ENCODE measurements around the gene CIB1. TPM values are rescaled to one million over a fixed set of nuclear protein-coding genes. Genes with fewer than 3 reads are reported as not detected.

The CIB1 gene
- total RNA-seq, 1 experiment from 2014 or later: 113 TPM

DNA sequence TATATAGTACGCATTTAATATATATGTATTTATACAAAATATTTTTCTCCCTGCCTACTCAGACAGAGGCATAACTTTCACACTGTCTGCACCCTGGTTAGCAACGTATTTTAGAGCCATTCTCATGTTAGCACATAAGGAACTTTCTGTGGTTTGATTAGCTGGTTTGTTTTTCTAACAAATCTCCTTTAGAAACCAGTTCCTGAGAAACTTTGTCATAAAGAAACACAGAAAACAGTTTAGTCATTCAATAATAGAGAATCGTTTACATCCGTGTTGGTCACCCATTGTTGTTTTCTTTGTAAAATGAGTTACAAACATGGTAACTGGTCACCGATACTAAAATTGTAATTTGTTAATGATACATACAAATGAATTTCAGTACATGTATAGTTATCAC, 25.8 kb upstream of the CIB1 start:
- Histone ChIP-seq H3K9me2 (ENCODE audit: insufficient read depth) (no peaks in the 10 kb centered on the region), H4K20me1 (ENCODE audit: insufficient read depth) (no peaks in the 10 kb centered on the region), H3K27me3 (ENCODE audit: insufficient read depth, low read depth) (no peaks in the 10 kb centered on the region), H3K36me3 (ENCODE audit: low read depth) (no peaks in the 10 kb centered on the region), H3K4me1 (replicated peaks; ENCODE audit: insufficient read depth) (peaks cover 31% of the 10 kb centered on the region), H3K4me2 (no peak overlapping the region), H3K9me3 (ENCODE audit: insufficient read depth, low read depth) (no peaks in the 10 kb centered on the region), H3K27ac (no peak overlapping the region), H2AFZ (no peak overlapping the region), H3K79me2 (ENCODE audit: low read depth) (peaks cover 20% of the 10 kb centered on the region; the same call in 1 of the 2 replicates), H3F3A (ENCODE audit: insufficient read depth, low read depth) (peaks cover 8% of the 10 kb centered on the region; the same call in 1 of the 2 replicates), H3K4me3 (no peak overlapping the region)
- BruUV-seq (replicated peaks): no TSS peak
- CTCF ChIA-PET: no interaction called here
- DNase-seq: no peak
- POLR2A ChIA-PET (ENCODE audit: unreplicated experiment): no interaction called here
- TF ChIP-seq, protein P1, sequence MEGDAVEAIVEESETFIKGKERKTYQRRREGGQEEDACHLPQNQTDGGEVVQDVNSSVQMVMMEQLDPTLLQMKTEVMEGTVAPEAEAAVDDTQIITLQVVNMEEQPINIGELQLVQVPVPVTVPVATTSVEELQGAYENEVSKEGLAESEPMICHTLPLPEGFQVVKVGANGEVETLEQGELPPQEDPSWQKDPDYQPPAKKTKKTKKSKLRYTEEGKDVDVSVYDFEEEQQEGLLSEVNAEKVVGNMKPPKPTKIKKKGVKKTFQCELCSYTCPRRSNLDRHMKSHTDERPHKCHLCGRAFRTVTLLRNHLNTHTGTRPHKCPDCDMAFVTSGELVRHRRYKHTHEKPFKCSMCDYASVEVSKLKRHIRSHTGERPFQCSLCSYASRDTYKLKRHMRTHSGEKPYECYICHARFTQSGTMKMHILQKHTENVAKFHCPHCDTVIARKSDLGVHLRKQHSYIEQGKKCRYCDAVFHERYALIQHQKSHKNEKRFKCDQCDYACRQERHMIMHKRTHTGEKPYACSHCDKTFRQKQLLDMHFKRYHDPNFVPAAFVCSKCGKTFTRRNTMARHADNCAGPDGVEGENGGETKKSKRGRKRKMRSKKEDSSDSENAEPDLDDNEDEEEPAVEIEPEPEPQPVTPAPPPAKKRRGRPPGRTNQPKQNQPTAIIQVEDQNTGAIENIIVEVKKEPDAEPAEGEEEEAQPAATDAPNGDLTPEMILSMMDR (conservative IDR thresholded peaks at IDR 0.05): no peak
- TF ChIP-seq EZH2 (IDR thresholded peaks at IDR 0.05; ENCODE audit: low read depth): no peak
- intact Hi-C loops (cut with micrococcal nuclease; ENCODE audit: unreplicated experiment): no loop called here

DNA sequence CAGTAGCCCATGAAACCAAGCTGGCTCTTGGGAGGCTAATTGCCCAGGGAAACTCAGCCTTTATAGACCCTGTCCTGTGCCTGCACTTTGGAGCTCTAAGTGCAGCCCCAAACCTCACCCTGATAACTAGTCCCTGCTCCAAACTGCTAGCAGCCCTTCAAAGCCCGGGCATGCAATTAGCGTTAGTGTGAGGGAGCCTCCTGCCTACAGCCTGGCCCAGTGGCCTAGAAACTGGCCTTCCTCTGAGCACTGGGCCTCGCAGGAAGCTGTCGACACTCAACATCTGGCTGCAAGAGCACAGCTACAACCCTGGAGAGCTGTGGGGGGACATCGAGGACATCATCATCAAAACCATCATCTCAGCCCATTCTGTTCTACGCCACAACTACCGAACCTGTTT, 24.0 kb upstream of the CIB1 start:
- H3K79me2 ChIP-seq (ENCODE audit: low read depth): 0 out of 2 replicates have a peak, but pooled peaks cover 3% of the 10 kb centered on the region
- no peaks in the 10 kb centered on the region for H4K20me1 ChIP-seq (ENCODE audit: insufficient read depth)
- 0 out of 2 replicates have a peak, but pooled peaks cover 6% of the 10 kb centered on the region for H3F3A ChIP-seq (ENCODE audit: insufficient read depth, low read depth)
- no peak overlapping the region for H2AFZ ChIP-seq
- H3K9me3 ChIP-seq (ENCODE audit: insufficient read depth, low read depth): no peaks in the 10 kb centered on the region
- ChIA-PET CTCF (no interaction called here), POLR2A (ENCODE audit: unreplicated experiment) (no interaction called here)
- no peaks in the 10 kb centered on the region for H3K36me3 ChIP-seq (ENCODE audit: low read depth)
- TF ChIP-seq, protein P1 (conservative IDR thresholded peaks at IDR 0.05): no peak
- TF ChIP-seq EZH2 (IDR thresholded peaks at IDR 0.05; ENCODE audit: low read depth): no peak
- no TSS peak for BruUV-seq (replicated peaks)
- H3K4me2 ChIP-seq: no peak overlapping the region
- H3K4me1 ChIP-seq (replicated peaks; ENCODE audit: insufficient read depth): peaks cover 18% of the 10 kb centered on the region
- no peak overlapping the region for H3K4me3 ChIP-seq
- no peaks in the 10 kb centered on the region for H3K9me2 ChIP-seq (ENCODE audit: insufficient read depth)
- no peak for DNase-seq
- H3K27me3 ChIP-seq (ENCODE audit: insufficient read depth, low read depth): no peaks in the 10 kb centered on the region
- intact Hi-C loops (cut with micrococcal nuclease; ENCODE audit: unreplicated experiment): no loop called here
- H3K27ac ChIP-seq: no peak overlapping the region

DNA sequence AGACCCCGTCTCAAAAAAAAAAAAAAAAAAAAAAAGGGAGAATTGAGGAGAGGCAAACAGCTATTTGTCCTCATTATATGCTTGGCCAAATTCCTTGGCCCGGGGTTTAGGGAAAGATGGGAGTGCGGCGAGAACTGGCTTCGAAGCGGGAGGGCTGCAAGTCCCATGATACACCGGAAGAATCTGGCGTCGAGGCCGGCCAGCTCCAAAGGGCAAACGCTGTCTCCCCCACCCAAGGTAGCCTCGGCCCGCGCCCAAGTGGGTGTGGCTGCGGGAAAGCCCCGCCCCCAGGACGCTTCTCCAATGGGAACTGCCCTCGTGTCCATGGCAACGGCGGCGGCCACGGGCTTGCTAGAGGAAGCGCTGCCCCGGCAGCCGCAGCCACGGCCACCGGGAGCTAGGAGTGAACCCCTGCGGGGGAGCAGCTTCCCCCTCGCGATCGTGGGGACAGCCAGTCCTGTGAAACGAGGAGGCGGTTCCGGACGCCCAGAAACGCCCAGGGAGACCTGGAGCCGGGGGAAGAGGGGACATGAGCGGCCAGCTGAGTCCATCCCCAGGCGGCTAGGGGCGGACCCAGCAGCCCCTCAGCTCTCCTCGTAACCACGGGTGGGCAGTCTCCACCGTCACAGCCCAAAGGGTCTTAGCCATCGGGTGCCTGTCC, 15.6 kb upstream of the CIB1 start, which contains the start of gene TTLL13:
TSS of gene TTLL13 (plus strand) at position 354 of the 661 bp plus-strand sequence. CDS start 1,075 bp downstream, outside the sequence.
- intact Hi-C loops (cut with micrococcal nuclease; ENCODE audit: unreplicated experiment): loop anchor here (2.0 kb wide), 1 partner anchor 15 kb away; the partner anchor contains the start of gene NGRN
- BruUV-seq (replicated peaks): no TSS peak
- Histone ChIP-seq H3K27ac (no peak within 1 kb of the TSS), H3K4me1 (replicated peaks; ENCODE audit: insufficient read depth) (0 out of 2 replicates have a peak, but pooled peaks cover 7% of the 10 kb centered on the region), H3K4me3 (peak within 1 kb of the TSS; percentile 75), H3K27me3 (ENCODE audit: insufficient read depth, low read depth) (no peaks in the 10 kb centered on the region), H4K20me1 (ENCODE audit: insufficient read depth) (no peaks in the 10 kb centered on the region), H2AFZ (peak within 1 kb of the TSS; percentile 89), H3K4me2 (peak within 1 kb of the TSS; percentile 88), H3K9me2 (ENCODE audit: insufficient read depth) (no peaks in the 10 kb centered on the region), H3F3A (ENCODE audit: insufficient read depth, low read depth) (peaks cover 26% of the 10 kb centered on the region; the same call in 1 of the 2 replicates), H3K36me3 (ENCODE audit: low read depth) (no peaks in the 10 kb centered on the region), H3K9me3 (ENCODE audit: insufficient read depth, low read depth) (no peaks in the 10 kb centered on the region), H3K79me2 (ENCODE audit: low read depth) (no peaks in the 10 kb centered on the region)
- DNase-seq: peak; percentile 70 to 88
- ChIA-PET POLR2A (ENCODE audit: unreplicated experiment) (interaction anchor here (0.5 to 1.2 kb wide), 7 partner anchors 9 to 151 kb away, joined by 3 to 13 read pairs (median 7); partner anchors contain the start of genes CIB1, GDPGP1 and ZNF774), CTCF (interaction anchor here (0.6 to 0.7 kb wide), 2 partner anchors 9 to 411 kb away, joined by 3 read pairs; no protein-coding TSS in a partner anchor)
- TF ChIP-seq, protein P1 (conservative IDR thresholded peaks at IDR 0.05): no peak
- TF ChIP-seq EZH2 (IDR thresholded peaks at IDR 0.05; ENCODE audit: low read depth): no peak
